ENCODE results near the gene AIRE.
"Not testable (repeated sequence)": the region's sequence is repeated elsewhere in the genome, so short reads cannot be mapped to it uniquely, and the experiment has no call there.

Gene AIRE

DNA sequence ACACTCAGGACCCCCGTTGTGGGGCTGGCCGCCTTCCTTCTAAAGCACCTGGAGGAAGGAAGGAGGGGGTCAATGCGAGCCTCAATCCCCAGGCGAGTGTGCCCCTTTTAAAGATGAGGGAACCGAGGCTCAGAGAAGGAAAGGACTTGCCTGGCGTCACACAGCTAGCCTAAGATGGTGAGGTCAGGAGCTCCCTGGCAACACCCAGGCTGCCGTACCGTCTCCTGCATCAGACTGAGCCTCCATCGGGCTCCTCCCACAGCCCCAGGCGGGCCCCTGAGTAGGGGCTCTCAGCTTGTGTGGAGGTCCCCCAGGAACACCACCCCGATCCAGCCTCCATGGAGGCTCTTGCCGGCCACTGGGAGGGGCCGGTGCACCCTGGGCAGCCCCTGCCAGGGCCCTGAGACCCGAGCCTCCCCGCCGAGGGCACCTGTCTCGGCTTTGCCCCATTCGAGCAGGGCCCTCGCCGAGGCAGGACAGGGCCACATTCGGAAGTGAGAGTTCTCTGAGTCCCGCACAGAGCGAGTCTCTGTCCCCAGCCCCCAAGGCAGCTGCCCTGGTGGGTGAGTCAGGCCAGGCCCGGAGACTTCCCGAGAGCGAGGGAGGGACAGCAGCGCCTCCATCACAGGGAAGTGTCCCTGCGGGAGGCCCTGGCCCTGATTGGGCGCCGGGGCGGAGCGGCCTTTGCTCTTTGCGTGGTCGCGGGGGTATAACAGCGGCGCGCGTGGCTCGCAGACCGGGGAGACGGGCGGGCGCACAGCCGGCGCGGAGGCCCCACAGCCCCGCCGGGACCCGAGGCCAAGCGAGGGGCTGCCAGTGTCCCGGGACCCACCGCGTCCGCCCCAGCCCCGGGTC lies at the start of gene AIRE:
AIRE (plus strand) TSS at position 739 of the 855 bp plus-strand sequence. CDS start 131 bp downstream, outside the sequence.
- FAIRE-seq, result no peak

DNA sequence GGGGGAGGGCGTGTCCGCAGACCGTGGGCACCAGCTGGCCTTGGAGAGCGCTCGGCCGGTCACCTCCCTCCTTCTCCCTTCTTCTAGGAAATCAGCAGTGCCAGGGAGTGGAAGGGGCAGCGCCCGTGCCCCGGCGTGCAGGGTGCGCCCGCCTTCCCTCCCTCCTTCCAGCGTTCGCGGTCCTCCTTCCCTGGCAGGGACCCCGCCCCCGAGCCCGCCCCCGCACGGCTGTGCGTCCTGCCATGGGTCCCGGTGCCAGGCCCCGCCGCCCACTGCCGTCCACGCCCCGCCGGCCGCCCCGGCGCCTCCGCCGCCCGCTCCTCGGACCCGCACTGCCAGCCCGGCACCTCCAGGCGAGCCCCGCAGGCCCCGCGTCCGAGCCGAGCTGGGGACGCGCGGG lies 45.3 kb upstream of the AIRE start:
- FAIRE-seq, result not testable (repeated sequence)

DNA sequence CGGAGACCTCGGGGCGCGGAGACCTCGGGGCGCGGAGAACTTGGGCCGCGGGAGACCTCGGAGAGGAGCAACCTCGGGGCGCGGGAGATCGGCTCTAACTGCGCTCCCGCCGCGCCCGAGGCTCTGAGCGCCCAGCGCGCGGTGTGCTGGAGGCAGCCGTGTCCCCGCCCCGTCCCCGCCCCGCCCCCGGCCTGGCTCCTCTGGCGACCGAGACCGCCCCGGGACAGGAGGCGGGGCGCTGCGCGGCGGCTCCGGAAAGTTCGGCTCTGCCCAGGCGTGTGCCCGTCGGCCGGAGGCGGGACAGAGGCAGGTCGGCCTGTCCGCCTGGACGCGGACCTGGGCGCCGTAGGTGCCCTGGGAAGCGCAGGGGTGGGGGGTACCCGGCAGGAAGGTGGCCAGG lies 44.8 kb upstream of the AIRE start, which contains the start of gene ICOSLG:
ICOSLG (minus strand) TSS at position 102 of the 400 bp plus-strand sequence. CDS start 126 bp downstream, outside the sequence.
- not testable (repeated sequence) for FAIRE-seq

DNA sequence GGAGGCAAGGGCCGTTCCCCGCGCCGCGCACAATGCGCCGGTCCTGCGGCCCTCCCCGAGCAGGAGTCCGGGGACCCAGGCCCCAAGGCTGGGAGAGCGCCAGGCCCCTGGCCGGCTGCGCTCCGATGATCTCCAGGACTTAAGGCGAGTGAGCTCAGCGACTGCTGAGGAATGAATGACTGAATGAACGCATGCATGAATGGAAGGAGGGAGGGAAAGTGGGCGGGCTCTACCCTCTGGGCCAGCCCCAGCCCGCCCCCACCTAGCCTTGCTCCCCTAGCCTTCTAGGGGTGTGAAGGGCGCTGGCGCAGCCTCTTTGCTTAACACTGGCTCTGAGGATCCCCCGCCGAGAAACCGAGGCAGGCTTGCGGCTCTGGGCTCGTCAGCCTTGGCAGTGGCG lies 44.4 kb upstream of the AIRE start:
- FAIRE-seq, result not testable (repeated sequence)

DNA sequence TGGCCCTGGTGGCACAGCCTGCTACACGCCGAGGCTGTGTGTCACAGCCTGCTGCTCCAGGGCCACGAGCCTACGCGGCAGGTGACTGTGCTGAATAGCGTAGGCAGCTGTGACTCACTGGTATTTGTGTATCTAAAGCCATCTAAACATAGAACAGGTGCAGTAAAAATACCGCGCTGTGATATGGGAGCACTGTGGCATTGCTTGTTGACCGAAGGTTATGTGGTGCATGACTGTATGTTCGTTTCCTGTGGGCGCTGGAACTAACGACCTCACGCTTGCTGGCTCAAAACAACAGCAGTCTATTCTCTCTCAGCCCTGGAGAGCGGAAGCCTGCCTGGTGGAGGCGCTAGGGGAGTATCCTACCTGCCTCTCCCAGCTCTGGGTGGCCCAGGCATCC lies 41.7 kb upstream of the AIRE start:
- not testable (repeated sequence) for FAIRE-seq

DNA sequence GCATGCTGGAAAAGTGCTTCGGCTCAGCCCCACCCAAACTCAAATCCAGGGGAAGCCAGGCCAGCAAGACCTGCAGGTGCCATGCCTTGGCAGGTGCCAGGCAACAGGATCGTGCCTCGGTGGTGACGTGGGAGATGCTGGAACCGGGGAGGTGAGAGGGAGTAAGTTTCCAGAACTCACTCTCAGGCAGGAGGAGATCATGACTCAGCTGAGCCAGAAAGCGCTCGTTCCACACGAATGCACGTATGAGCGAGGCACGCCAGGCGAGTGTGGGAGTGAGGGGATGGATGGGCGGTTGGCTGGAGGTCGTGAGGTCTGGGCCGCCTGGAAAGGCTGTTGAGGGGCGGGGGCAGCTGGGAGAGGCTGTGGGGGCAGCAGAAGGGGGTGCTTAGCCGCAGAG lies 37.8 kb upstream of the AIRE start:
- not testable (repeated sequence) for FAIRE-seq

DNA sequence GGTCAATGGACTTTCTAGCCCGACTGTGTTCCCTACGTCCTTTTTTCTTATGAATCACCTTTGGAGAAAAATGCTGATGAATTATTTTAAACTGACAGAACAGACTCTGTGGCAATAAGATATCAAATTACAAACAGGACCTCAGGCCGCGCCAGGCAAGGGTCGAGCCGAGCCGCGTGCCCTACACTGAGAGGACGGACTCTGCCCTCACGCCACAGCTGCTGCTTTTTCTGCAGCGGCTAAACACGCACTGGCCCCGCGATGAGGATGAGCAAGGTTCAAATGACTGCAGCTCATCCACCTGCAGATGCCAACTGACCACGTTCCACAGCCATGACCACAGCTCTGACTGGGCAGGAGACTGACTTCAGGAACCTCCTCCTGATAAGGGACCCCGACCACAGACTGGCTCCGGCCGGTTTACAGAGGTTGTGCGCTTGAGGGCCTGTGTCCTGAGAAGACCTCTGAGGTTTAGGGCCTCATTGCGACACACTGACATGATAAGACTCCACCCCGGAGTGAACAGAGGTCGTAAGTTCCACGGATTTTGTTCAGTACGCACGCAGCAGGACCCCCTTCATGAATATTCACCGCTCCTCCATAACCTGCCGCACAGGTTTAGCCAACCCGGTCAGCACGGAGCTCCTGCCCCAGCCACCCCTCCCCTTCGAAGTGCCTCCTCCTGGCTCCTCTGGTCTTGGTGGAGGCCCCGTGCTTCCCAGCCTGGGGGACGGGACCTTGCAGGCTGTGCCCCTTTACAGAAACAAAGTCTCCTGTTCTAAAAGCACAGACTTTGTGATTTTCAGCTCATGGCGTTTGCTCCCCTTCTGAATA lies 36.3 kb upstream of the AIRE start:
- FAIRE-seq, result not testable (repeated sequence)

DNA sequence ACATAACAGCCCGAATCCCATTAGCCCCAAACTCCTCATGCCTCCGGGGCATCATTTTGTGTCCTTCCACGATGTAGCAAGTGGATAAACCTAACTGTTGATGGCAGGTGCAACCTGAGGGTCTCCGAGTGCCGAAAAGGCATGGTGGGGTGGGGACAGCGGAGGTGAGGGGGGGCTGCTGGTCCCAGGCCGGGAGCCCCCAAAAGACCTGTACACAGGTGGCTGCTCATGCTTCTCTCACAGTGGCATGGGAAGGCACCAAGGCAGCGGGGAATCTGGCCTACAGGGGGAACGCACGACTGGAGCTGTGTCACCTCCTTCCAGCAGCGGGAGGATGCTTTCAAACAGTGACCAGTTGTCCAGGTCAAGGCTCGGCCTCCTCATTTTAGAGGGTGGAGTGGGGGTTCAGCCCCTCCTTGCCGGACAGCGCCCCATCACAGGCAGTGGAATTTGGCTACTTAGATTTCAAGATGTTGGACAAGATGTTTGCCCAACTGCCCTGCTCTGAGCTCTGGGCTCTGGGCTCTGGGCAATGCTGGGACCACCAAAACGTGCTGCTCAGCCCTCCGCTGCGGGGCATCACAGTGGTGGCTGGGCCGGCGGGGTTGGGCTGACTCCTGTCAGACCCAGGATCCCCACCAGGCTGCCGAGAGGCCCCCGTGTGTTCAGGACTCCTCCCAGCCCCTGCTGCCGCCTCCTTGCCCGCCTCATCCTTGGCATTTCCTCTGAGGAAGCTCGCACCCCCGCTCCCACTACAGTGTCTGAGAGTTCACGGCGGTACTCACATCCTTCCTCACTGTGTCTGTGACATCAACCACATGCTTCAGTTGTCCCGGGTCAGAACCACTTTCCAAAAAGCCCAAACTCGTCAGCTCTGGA lies 31.6 kb upstream of the AIRE start:
- no peak for FAIRE-seq

DNA sequence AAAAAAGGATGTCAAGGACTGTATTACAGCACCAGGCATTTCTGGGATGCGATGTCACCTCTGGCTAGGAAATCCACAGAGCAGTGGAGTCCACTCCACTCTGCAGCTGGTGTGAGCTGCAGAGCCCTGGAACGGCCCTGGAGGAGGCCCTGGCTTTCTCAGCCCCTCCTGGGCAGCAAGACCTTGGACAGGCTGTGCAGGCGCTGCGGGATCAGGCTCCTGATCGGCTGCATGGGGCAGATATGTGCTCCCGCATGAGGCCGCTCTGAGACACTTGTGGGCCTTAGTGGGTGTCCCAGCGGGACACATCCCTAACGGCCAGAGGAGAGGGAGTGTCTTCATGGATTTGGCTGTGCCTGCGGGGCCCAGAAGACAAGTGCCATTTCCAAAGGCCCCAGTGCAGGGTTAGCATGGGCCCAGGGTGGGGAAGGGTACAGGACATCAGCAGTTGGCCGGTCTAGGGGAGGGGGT lies 30.1 kb upstream of the AIRE start:
- FAIRE-seq, result no peak

DNA sequence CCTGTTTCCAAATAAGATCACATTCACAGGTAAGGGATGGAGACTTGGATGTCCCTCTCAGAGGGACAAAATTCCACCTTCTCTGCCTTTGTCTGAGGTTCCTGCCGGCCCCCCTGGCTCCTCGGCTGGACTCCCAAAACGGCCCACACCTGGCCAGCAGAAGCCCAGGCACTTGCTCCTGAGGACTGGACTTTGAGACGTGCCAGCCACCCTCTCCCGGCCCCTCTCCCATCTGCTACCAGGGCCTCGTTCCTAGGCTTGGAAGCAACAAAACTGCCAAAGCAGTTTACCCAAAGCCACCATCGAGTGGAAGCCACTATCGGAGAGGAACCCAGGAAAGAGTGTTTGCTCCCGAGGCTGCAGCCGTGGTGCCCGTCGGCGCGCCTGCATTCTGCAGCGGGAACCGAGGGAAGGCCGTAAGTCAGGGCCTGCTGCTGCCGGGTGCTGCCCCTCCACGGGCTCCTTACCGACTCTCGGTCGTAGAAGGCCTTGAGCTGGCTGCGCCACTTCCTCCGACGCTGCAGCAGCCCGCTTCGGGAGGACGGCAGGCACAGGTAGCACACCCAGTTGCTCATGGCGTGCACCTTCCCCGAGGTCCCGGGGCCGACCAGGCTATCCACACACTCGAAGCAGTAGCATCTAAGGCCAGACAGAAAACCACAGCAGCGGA lies 27.5 kb upstream of the AIRE start:
- no peak for FAIRE-seq

DNA sequence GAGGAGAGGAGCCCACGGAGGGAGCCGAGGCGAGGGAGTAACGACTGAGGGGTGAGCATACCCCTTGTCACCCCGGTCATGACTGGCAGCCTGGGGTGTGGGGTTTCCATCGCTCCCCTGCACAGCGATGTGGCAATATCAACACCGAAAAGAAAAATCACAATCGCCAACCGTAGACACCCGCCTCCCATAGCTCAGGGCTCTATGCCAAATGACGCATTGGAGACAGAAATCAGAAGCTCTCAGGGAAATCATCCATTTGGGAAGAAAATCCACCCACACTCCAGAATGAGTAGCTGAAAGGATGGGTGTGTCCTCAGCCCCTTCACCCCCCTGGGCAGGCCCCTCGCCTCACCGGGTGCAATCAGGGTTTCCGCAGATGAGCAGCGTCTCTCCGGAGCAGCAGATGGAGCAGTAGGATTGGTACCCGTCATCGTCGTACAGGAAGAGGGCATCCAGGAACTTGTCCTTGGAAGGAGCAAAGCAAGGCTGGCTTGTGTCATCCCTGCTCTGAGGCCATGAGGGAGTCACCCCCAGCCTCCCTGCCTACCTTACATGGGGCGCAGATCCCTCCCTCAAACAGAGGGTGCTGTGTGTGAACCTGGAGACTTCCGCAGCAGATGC lies 26.5 kb upstream of the AIRE start:
- no peak for FAIRE-seq

DNA sequence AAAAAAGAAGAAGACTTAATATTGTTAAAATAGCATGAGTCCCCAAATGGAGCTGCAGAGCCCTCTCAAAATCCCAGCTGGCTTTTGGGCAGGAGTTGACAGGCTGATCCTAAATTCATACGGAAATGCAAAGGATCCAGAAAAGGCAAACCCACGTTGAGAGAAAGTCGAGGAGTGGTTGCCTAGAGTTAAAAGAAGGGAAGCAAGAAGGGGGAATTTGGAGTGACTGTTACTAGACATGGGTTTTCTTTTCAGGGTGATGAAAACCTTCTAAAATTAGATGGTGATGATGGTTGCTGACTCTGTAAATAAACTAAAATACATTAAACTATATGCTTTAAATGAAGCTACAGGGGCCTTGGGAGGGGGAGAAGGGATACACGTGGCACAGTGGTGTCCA lies 25.6 kb upstream of the AIRE start:
- FAIRE-seq, result no peak

DNA sequence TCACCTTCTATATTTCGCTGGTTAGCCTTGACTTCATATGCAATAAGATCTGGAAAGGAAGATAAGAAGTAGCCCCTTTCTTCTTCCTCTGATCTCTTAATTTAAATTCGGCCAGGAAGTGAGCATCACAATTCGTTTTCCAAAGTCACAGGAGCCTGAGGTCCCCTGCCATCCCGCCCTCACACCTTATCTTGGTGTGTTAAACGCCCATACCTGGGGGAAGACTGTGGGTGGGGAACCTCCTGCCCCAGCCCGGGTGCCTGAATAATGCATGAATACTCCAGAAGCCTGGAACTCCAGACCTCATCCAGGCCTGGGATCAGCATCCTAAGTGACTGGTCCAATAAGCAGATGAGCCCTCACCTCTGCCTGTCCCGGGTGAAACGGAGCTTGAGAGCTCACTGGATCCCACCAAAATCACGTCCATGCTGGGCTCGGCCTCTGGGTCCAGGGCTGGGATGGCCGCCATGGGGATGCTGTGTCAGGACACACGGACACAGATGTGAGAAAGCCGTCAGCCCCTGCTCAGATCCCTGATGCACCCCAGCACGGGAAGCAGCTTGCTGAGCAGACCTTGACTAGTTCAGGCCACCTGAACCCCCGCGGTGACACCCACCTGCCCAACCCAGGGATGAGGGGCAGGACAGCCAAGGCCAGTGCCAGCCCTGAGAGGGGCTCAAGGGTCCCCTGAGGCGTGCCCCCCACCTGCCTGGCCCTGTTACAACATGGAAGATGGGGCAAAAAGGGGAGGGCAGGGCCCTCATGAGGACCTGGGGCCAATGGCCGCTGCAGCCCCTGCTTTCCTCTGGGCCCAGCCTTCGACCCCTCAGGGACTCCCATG lies 24.7 kb upstream of the AIRE start:
- FAIRE-seq, result no peak

DNA sequence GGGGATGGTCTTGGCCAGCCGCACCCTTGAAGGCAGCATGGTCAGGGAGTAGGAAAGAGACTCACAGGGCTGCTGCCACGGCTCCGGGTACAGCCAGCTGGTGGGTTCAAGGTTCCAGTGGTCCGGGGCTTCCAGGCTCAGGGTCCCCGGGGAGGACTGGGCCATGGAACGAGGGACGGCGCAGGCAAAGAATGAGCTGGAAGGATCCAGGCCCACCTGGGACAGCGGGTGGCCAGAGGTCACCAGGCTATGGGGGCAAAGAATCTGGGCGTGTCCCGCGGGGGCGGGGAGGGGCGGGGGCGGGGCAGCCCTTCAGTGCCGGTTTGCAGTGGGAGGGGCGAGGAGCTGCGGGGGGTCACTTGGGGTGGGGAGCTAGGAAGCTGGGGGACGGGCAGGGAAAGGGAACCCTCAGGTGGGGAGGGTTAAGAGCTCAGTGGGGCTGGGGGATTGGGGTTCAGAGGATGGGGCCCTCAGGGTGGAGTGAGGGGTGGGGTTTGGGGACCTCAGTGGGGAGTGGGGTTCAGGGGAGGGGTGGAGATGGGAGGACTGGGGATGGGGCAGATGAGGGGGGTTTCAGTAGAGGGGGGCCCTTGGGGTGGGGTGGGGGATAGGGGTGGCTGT lies 23.9 kb upstream of the AIRE start, which contains the start of gene DNMT3L:
DNMT3L (minus strand) TSS at position 223 of the 621 bp plus-strand sequence. CDS start 638 bp downstream, outside the sequence.
- FAIRE-seq, result no peak

DNA sequence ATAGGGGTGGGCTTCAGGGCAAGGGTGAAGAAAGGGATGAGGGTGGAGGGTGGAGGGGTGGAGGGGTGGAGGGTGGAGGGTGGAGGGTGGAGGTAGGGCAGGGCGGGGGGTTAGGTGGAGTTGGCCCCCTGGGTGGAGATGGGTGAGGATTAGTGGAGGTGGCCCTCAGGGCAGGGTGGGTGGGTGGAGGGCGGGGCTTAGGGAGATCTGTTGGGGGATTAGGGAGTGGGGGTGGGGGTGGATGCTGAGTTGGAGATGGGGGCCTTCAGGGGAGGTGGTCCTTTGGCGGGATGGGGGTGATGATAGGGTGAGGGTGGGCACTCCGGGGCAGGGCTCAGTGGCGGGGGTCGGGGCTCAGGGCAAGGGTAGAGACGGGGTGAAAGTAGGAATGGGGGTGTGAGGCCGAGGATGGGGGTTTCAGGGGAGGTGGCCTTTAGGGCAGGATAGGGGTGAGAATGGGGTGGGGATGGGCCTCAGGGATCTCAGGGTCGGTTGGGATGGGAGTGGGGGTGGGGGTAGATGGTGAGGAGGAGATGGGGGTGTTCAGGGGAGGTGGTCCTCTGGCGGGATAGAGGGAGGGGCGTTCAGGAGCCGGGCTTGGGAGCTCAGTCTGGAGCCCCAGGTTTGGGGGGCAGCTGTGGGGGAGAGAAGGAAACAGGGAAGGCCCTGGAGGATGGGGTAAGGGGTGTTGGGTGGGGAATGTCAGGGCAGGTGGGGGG lies 23.2 kb upstream of the AIRE start:
- no peak for FAIRE-seq

DNA sequence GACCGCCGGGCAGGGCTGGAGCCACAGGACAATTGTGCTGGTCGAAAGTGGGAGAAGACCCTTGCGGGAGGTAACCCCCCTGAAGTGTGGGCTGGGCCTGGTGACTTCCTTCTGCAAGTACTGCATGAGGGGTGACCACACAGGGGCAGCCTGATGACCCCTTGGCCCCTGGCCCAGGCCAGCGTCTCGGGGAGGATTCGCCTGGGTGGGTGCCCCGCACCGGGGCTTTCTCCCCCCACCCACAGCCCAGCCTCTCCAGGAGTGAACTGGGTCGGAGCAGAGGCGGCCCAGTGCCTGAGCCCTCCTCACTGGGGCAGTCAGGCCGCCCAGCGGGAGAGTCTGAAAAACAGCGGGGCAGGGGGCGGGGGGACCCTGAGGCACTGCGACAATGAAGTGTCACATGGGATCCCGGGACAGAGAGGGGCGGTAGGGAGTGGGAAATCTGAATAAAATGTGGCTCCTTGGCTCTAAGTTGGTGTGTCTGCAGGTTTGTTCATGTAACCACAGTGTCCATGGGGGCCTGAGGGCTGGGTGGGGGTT lies 22.4 kb upstream of the AIRE start:
- no peak for FAIRE-seq

DNA sequence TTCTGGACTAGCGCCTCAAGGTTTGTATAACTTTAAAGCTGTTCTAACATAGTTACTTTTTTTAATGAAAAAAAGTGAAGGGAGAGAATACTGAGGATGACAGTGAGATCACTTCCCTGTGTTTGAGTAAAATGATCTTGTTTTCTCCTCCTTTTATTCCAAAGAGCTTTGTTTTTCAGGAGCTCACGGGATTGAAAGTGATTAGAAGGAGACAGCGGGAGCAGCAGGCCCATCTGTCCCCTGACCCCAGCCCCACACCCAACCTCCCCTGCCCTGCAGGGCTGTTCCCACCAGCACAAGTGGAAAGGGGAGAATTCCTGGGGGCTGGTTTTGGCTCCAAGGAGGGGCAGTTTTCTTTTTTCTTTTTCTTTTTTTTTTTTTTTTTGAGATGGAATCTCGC lies 21.9 kb upstream of the AIRE start:
- FAIRE-seq, result no peak

DNA sequence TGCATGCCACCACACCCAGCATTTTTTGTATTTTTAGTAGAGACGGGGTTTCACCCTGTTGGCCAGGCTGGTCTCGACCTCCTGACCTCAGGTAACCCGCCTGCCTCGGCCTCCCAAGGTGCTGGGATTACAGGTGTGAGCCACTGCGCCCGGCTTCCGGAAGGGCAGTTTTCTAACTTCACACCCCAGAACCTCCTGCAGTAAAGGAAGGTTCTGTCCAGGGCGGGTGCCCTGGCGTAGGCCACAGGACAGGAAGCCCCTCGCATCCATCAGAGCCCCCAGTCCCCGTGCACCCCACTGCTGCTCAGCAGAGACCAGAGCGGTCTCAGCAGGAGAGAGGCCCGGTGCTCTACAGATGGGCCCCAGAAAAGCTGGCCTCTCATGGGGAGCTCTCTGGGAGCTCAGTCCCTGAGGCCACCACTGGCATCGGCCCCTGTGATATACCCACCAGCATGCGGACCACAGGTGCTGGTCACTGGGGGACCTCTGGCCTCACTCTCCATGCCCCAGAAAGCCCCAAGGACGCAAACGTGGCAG lies 19.9 kb upstream of the AIRE start:
- FAIRE-seq, result no peak

Data from A204.1 (cell line).